ENCODE results near the gene SEC63.
"Not testable (repeated sequence)": the region's sequence is repeated elsewhere in the genome, so short reads cannot be mapped to it uniquely, and the experiment has no call there.

GRCh38 chr6:107860963-107861362 lies 97.0 kb downstream of the SEC63 start:
- TF ChIP-seq CTCF, POLR2A (IDR thresholded peaks at IDR 0.05): not testable (repeated sequence)

All from adrenal gland (tissue), 5 donors.